Calu3 (cell line): ENCODE data around the gene ANKLE2. TPM values are rescaled to one million over a fixed set of nuclear protein-coding genes. Genes with fewer than 3 reads are reported as not detected.

ENCODE experiments used
- BruUV-seq: library from RNA; stranded (reverse); fragments of 400-500 nt; replicated peaks from 2 replicates; lab custom pipeline; 2021; lab: Mats Ljungman, UMichigan
- CTCF ChIA-PET: fragments of 300-600 bp; sonication (Branson Sonifier 250); formaldehyde crosslinking; loops from one replicate; lab custom pipeline; 2022; ENCODE audit warnings: antibody characterized with exemption; lab: Charles Lee
- DNase-seq: peaks from one replicate; pipeline ENCODE4 v3.0.0; 2022
- H3K27ac Mint-ChIP-seq: one replicate; pipeline ENCODE4 v1.8.0; 2022; ENCODE audit warnings: mixed read lengths; ENCODE audit not compliant: unreplicated experiment
- H3K27me3 Mint-ChIP-seq: one replicate; pipeline ENCODE4 v1.8.0; 2022; ENCODE audit warnings: mixed read lengths; ENCODE audit not compliant: unreplicated experiment
- H3K36me3 Mint-ChIP-seq: one replicate; pipeline ENCODE4 v1.8.0; 2022; ENCODE audit warnings: mild to moderate bottlenecking, moderate library complexity, mixed read lengths; ENCODE audit not compliant: insufficient read depth, unreplicated experiment
- H3K4me1 Mint-ChIP-seq: one replicate; pipeline ENCODE4 v1.8.0; 2022; ENCODE audit warnings: mild to moderate bottlenecking, low read depth, mixed read lengths; ENCODE audit not compliant: unreplicated experiment
- H3K4me3 Mint-ChIP-seq: one replicate; pipeline ENCODE4 v1.8.0; 2022; ENCODE audit warnings: mild to moderate bottlenecking, low read depth, moderate library complexity, mixed read lengths; ENCODE audit not compliant: unreplicated experiment
- H3K9me3 Mint-ChIP-seq: one replicate; pipeline ENCODE4 v1.8.0; 2022; ENCODE audit warnings: low read depth, mixed read lengths; ENCODE audit not compliant: unreplicated experiment
- intact Hi-C: fragments of 100-400 bp; cut with micrococcal nuclease; formaldehyde crosslinking; loops from one replicate; pipeline ENCODE4 v1.10.0; 2022; ENCODE audit not compliant: unreplicated experiment
- total RNA-seq: library from RNA; stranded (reverse); gene quantifications from 2 replicates; pipeline ENCODE4 v1.2.3, GENCODE V29; 2022
- TF ChIP-seq, protein P1 (sequence below): fragments of 200-600 bp; IDR thresholded peaks from one replicate; pipeline ENCODE4 v1.8.0; 2022; ENCODE audit warnings: antibody characterized with exemption; ENCODE audit not compliant: unreplicated experiment

Gene ANKLE2
- total RNA-seq, 1 experiment from 2014 or later, result 190 TPM

DNA sequence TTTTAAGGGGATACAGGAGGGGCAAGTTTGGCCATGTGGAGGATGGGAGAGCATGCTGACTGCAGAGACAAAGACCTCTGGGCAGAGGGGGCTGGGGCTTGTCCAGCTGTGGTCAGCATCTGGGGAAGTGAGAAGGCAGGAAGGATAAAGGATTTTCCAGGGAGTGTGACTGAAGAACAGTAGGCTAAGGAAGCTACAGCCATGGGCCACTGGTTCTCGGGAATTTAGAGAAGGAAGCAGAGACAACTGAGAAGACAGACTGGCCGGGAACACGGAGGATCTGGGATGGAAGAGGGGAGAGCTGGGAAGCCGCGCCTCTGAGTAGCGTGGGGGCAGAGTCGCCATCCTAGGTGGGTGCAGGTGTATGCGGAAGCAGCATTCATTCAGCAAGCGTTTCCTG, 58.0 kb downstream of the ANKLE2 start:
- no peak overlapping the region for H3K4me3 Mint-ChIP-seq
- H3K4me1 Mint-ChIP-seq, result peaks cover 7% of the 10 kb centered on the region
- peaks cover 63% of the 10 kb centered on the region for H3K36me3 Mint-ChIP-seq
- TF ChIP-seq, protein P1, sequence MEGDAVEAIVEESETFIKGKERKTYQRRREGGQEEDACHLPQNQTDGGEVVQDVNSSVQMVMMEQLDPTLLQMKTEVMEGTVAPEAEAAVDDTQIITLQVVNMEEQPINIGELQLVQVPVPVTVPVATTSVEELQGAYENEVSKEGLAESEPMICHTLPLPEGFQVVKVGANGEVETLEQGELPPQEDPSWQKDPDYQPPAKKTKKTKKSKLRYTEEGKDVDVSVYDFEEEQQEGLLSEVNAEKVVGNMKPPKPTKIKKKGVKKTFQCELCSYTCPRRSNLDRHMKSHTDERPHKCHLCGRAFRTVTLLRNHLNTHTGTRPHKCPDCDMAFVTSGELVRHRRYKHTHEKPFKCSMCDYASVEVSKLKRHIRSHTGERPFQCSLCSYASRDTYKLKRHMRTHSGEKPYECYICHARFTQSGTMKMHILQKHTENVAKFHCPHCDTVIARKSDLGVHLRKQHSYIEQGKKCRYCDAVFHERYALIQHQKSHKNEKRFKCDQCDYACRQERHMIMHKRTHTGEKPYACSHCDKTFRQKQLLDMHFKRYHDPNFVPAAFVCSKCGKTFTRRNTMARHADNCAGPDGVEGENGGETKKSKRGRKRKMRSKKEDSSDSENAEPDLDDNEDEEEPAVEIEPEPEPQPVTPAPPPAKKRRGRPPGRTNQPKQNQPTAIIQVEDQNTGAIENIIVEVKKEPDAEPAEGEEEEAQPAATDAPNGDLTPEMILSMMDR, result no peak
- DNase-seq, result no peak
- CTCF ChIA-PET, result no interaction called here
- H3K9me3 Mint-ChIP-seq, result no peaks in the 10 kb centered on the region
- H3K27ac Mint-ChIP-seq, result no peak overlapping the region
- H3K27me3 Mint-ChIP-seq, result no peaks in the 10 kb centered on the region
- intact Hi-C loops, result no loop called here
- BruUV-seq, result no TSS peak

DNA sequence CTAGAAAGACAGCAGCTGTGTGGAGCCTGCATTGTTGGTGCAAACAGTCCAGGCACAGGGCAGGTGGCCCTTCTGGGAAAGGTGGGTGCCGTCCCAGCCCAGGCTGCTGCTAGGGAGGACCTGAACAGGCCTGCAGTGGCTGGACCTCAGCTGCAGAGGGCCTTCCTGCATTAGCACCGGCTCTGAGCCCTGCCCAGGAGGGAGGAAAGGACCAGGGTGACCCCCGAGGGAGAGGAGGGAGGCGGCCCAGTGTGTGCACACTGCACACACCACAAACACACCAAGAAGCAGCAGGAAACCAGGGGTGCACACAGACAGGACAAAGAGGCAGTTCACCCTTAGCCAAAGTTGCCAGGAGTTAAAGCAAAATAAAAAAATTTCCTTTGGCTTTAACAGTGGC, 59.0 kb downstream of the ANKLE2 start:
- Mint-ChIP-seq H3K4me3 (no peak overlapping the region), H3K4me1 (peaks cover 7% of the 10 kb centered on the region), H3K9me3 (no peaks in the 10 kb centered on the region), H3K36me3 (peaks cover 66% of the 10 kb centered on the region), H3K27me3 (no peaks in the 10 kb centered on the region), H3K27ac (no peak overlapping the region)
- intact Hi-C loops, result no loop called here
- TF ChIP-seq, protein P1, result no peak
- CTCF ChIA-PET, result no interaction called here
- BruUV-seq, result no TSS peak
- no peak for DNase-seq

DNA sequence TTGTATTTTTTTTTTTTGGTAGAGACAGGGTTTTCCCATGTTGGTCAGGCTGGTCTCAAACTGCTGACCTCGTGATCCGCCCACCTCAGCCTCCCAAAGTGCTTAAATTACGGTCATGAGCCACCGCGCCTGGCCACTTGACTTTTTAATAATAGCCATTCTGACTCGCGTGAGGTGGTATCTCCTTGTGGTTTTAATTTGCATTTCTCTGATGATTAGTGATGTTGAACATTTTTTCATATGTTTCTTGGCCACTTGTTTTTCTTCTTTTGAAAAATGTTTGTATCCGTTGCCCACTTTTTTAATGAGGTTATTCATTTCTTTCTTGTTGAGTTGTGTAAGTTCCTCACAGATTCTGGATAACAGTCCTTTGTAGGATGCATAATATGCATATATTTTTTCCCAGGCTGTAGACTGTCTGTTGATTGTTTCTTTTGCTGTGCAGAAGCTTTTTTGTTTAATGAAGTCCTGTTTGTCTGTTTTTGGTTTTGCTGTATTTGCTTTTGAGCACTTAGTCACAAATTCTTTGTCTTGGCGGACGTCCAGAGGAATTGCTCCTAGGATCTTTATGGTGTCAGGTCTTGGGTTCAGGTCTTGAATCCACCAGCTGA, 61.3 kb downstream of the ANKLE2 start:
- TF ChIP-seq, protein P1, result no peak
- H3K4me1 Mint-ChIP-seq, result peaks cover 7% of the 10 kb centered on the region
- intact Hi-C loops, result no loop called here
- BruUV-seq, result no TSS peak
- H3K27me3 Mint-ChIP-seq, result no peaks in the 10 kb centered on the region
- no peaks in the 10 kb centered on the region for H3K9me3 Mint-ChIP-seq
- no peak overlapping the region for H3K27ac Mint-ChIP-seq
- H3K36me3 Mint-ChIP-seq, result peaks cover 62% of the 10 kb centered on the region
- DNase-seq, result no peak
- CTCF ChIA-PET, result interaction anchor here (0.7 kb wide), 2 partner anchors 11 to 15 kb away, joined by 3 to 4 read pairs; no protein-coding TSS in a partner anchor
- no peak overlapping the region for H3K4me3 Mint-ChIP-seq

DNA sequence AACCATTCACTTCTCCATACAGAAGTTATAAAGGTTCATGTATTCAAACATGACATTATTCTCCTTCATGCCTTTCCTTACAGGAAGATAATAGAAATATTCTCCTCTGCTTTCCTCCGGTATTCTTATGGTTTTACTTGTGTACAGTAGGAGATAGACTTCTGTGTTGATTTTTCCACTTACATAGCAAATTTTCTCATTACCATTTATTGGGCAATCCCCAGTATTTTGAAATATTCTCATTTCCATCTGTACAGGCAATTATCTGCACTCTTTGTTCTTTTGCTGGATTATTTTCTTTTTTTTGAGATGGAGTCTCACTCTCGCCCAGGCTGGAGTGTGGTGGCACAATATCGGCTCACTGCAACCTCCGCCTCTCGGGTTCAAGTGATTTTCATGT, 63.3 kb downstream of the ANKLE2 start:
- intact Hi-C loops, result no loop called here
- Mint-ChIP-seq H3K9me3 (no peaks in the 10 kb centered on the region), H3K36me3 (peaks cover 49% of the 10 kb centered on the region), H3K27ac (no peak overlapping the region), H3K27me3 (no peaks in the 10 kb centered on the region), H3K4me1 (peaks cover 7% of the 10 kb centered on the region), H3K4me3 (no peak overlapping the region)
- CTCF ChIA-PET, result interaction anchor here (0.6 to 0.7 kb wide), 2 partner anchors 48 to 82 kb away, joined by 3 to 10 read pairs; no protein-coding TSS in a partner anchor
- no peak for DNase-seq
- BruUV-seq, result no TSS peak
- TF ChIP-seq, protein P1, result no peak
